IPS-18a (cell line): ENCODE measurements around the gene SLC35A3.
"Not testable (repeated sequence)": the region's sequence is repeated elsewhere in the genome, so short reads cannot be mapped to it uniquely, and the experiment has no call there.

Experiments used
- H3K27ac ChIP-seq: one replicate; pipeline ENCODE4 v1.5.1; 2013; ENCODE audit warnings: low read length
- H3K27me3 ChIP-seq: one replicate; pipeline ENCODE4 v1.6.1; 2013; ENCODE audit warnings: mild to moderate bottlenecking, low read length; ENCODE audit not compliant: control insufficient read depth, insufficient read depth
- H3K36me3 ChIP-seq: one replicate; pipeline ENCODE4 v1.6.1; 2013; ENCODE audit warnings: low read depth, low read length; ENCODE audit not compliant: control insufficient read depth
- H3K4me1 ChIP-seq: one replicate; pipeline ENCODE4 v1.6.1; 2013; ENCODE audit warnings: low read depth, low read length; ENCODE audit not compliant: control insufficient read depth
- H3K4me3 ChIP-seq: one replicate; pipeline ENCODE4 v1.5.1; 2013; ENCODE audit warnings: low read length
- H3K9ac ChIP-seq: one replicate; pipeline ENCODE4 v1.6.1; 2013; ENCODE audit warnings: mild to moderate bottlenecking, low read length, moderate library complexity
- H3K9me3 ChIP-seq: one replicate; pipeline ENCODE4 v1.6.1; 2013; ENCODE audit warnings: low read depth, low read length; ENCODE audit not compliant: control insufficient read depth

SLC35A3 gene

GRCh38 chr1:99977326-99977725, 7.5 kb downstream of the SLC35A3 start:
- H3K9me3 ChIP-seq, result not testable (repeated sequence)

DNA sequence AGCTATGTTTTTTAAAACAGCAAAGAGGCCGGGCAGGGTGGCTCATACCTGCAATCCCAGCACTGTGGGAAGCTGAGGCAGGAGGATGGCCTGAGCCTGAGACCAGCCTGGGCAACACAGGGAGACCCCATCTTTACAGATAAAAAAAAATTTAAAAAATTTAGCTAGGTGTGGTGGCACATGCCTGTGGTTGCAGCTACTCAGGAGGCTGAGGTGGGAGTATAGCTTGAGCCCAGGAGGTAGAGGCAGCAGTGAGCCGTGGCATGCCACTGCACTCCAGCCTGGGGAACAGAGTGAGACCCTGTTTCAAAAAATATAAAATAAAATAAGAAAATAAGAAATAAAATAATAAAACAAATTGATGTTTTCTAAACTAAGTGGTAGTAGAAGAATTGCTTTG, 8.4 kb downstream of the SLC35A3 start:
- H3K27ac ChIP-seq, result no peak overlapping the region
- no peaks in the 10 kb centered on the region for H3K27me3 ChIP-seq
- no peak overlapping the region for H3K4me3 ChIP-seq
- no peaks in the 10 kb centered on the region for H3K36me3 ChIP-seq
- H3K9me3 ChIP-seq, result no peaks in the 10 kb centered on the region
- no peaks in the 10 kb centered on the region for H3K4me1 ChIP-seq
- H3K9ac ChIP-seq, result no peak overlapping the region

More at GRCh38 chr1:99977326-99977725, 7.5 kb downstream of the SLC35A3 start:
- H3K27ac ChIP-seq, H3K36me3 ChIP-seq, H3K27me3 ChIP-seq, H3K4me1 ChIP-seq, H3K4me3 ChIP-seq, H3K9ac ChIP-seq: not testable (repeated sequence)

DNA sequence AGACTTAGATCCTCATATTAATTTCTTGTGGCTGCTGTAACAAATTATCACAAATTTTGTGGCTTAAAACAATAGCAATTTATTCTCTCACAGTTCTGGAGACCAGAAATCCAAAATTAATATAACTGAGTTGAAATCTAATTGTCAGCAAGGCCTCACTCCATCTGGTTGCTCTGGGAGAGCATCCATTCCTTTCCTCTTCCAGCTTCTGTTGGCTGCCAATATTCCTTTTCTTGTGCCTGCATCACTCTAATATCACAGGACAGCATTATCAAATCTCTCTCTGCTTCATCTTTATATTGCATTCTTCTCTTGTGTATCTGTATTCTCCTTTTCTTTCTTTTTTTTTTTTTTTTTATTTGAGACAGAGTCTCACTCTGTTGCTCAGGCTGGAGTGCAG, 9.3 kb downstream of the SLC35A3 start:
- no peak overlapping the region for H3K9ac ChIP-seq

DNA sequence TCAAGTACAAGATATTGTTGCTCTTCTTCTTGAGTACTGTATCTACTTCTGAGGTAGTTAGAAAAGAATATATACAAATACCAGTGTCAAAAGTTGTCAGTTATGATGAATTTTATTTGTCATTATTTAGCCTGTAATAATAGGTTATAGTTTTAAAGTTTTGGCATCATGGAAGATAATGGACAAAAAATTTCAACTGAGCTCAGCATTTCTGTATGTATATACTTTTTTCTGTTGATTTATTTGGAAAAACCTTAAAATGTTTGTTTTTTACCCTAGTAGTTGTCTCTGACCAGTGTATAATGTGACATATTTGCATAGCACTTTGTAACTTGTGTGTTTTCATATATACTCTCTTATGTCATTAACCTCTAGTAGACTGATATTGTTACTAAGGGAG, 11.1 kb downstream of the SLC35A3 start:
- H3K27ac ChIP-seq, result no peak overlapping the region
- H3K9me3 ChIP-seq, result no peaks in the 10 kb centered on the region
- no peaks in the 10 kb centered on the region for H3K27me3 ChIP-seq
- H3K36me3 ChIP-seq, result no peaks in the 10 kb centered on the region
- no peaks in the 10 kb centered on the region for H3K4me1 ChIP-seq
- H3K4me3 ChIP-seq, result no peak overlapping the region
- H3K9ac ChIP-seq, result no peak overlapping the region

More for the DNA sequence above, 9.3 kb downstream of the SLC35A3 start:
- Histone ChIP-seq H3K4me1 (no peaks in the 10 kb centered on the region), H3K9me3 (no peaks in the 10 kb centered on the region), H3K27me3 (no peaks in the 10 kb centered on the region), H3K27ac (no peak overlapping the region), H3K36me3 (no peaks in the 10 kb centered on the region), H3K4me3 (no peak overlapping the region)

GRCh38 chr1:99986656-99987225, 16.9 kb downstream of the SLC35A3 start:
- Histone ChIP-seq H3K9me3 (peaks cover 1% of the 10 kb centered on the region), H3K9ac (no peak overlapping the region), H3K27me3 (no peaks in the 10 kb centered on the region), H3K4me3 (no peak overlapping the region), H3K27ac (no peak overlapping the region), H3K36me3 (no peaks in the 10 kb centered on the region), H3K4me1 (no peaks in the 10 kb centered on the region)

- Histone ChIP-seq H3K36me3 (no peaks in the 10 kb centered on the region), H3K4me3 (no peak overlapping the region), H3K4me1 (peaks cover 3% of the 10 kb centered on the region), H3K27me3 (no peaks in the 10 kb centered on the region), H3K9ac (no peak overlapping the region), H3K27ac (no peak overlapping the region), H3K9me3 (peaks cover 4% of the 10 kb centered on the region)
Measured at GRCh38 chr1:99988210-99988765, 18.5 kb downstream of the SLC35A3 start.

- Histone ChIP-seq H3K9me3 (peaks cover 4% of the 10 kb centered on the region), H3K9ac (no peak overlapping the region), H3K27me3 (no peaks in the 10 kb centered on the region), H3K4me1 (peaks cover 3% of the 10 kb centered on the region), H3K4me3 (no peak overlapping the region), H3K27ac (no peak overlapping the region), H3K36me3 (no peaks in the 10 kb centered on the region)
Measured at GRCh38 chr1:99992044-99992722, 22.4 kb downstream of the SLC35A3 start.

DNA sequence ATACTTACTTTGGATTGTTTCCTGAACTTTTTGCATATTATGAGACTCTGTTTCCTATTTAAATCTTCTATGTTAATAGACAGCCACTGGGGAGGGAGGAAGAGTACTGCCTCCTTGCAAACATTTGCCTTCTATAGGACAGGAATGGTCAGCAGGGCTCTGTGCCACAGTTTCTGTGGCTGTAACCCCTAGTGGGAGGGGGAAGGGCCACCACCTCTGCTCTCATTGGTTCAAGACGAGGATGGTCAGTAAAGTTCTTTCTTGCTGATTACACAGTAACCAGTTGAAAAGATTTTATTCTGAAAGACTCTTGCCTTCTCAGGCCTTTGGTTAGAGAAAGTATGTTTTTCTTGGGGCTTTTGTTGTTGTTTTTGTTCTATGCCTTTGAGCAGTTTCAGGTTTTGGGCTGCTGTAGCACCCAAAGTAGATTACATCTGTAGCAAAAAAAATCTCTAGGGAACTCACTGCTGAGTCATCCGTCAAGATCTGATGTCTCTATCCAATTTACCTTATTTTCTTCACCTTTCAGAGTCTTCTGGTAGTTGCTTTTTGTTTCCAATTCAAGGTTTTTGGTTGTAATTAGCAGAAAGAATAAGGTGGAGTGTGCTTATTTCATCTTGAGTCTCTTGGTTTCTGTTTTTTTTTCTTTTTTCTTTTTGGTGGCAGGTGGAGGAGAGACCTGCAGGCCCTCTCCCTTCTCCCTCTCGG, 23.1 kb downstream of the SLC35A3 start:
- H3K4me1 ChIP-seq, result peaks cover 3% of the 10 kb centered on the region
- H3K9ac ChIP-seq, result no peak overlapping the region
- H3K9me3 ChIP-seq, result peaks cover 4% of the 10 kb centered on the region
- H3K4me3 ChIP-seq, result no peak overlapping the region
- no peak overlapping the region for H3K27ac ChIP-seq
- no peaks in the 10 kb centered on the region for H3K36me3 ChIP-seq
- no peaks in the 10 kb centered on the region for H3K27me3 ChIP-seq

DNA sequence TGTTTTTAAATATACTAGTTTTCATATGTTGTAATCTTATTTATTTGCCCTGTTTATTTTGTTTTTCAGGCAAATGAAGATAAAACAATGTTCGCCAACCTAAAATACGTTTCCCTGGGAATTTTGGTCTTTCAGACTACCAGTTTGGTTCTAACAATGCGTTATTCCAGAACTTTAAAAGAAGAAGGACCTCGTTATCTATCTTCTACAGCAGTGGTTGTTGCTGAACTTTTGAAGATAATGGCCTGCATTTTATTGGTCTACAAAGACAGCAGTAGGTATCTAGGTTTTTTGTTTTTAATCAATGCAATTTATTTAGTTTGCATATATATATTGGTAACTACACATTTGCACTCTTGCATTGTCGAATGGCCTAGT, 23.7 kb downstream of the SLC35A3 start:
- peaks cover 4% of the 10 kb centered on the region for H3K9me3 ChIP-seq
- H3K27me3 ChIP-seq, result no peaks in the 10 kb centered on the region
- H3K4me1 ChIP-seq, result peaks cover 3% of the 10 kb centered on the region
- H3K36me3 ChIP-seq, result no peaks in the 10 kb centered on the region
- H3K9ac ChIP-seq, result no peak overlapping the region
- no peak overlapping the region for H3K27ac ChIP-seq
- H3K4me3 ChIP-seq, result no peak overlapping the region

DNA sequence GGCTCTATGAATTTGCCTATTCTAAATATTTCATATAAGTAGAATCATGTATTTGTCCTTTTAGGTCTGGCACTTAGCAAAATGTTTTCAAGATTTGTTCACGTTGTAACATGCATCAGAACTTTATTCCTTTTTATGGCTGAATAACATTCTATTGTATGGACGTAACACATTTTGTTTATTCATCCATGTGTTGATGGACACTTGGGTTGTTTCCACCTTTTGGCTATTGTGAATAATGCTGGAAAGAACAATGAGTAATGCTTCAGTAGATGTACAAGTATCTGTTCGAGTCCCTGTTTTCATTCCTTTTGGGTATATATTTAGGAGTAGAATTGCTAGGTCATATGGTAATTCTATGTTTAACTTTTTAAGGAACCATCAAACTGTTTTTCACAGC, 24.7 kb downstream of the SLC35A3 start:
- H3K27me3 ChIP-seq, result no peaks in the 10 kb centered on the region
- no peaks in the 10 kb centered on the region for H3K36me3 ChIP-seq
- H3K4me3 ChIP-seq, result no peak overlapping the region
- peaks cover 4% of the 10 kb centered on the region for H3K9me3 ChIP-seq
- no peak overlapping the region for H3K9ac ChIP-seq
- H3K4me1 ChIP-seq, result peaks cover 3% of the 10 kb centered on the region
- no peak overlapping the region for H3K27ac ChIP-seq

GRCh38 chr1:99996951-99997350, 27.2 kb downstream of the SLC35A3 start:
- no peak overlapping the region for H3K27ac ChIP-seq
- H3K4me3 ChIP-seq, result no peak overlapping the region
- no peaks in the 10 kb centered on the region for H3K27me3 ChIP-seq
- peaks cover 3% of the 10 kb centered on the region for H3K4me1 ChIP-seq
- no peak overlapping the region for H3K9ac ChIP-seq
- H3K36me3 ChIP-seq, result no peaks in the 10 kb centered on the region
- peaks cover 1% of the 10 kb centered on the region for H3K9me3 ChIP-seq
